Activated CD4-positive, alpha-beta memory T cell treated with anti-CD3 and anti-CD28 coated beads, Interleukin-2, amount 10 ng/mL, durations not matched to agents 7 days and 5 days (primary cell): ENCODE measurements around the gene PTPRU. TPM values are rescaled to one million over a fixed set of nuclear protein-coding genes. Genes with fewer than 3 reads are reported as not detected.

Source experiments
- CTCF ChIA-PET: fragments of 350-600 bp; sonication (Branson Sonifier 250); formaldehyde crosslinking; loops from one replicate; lab custom pipeline; 2021; ENCODE audit warnings: antibody characterized with exemption, inconsistent platforms; lab: Charles Lee
- POLR2A ChIA-PET: fragments of 350-600 bp; sonication (Branson Sonifier 250); formaldehyde crosslinking; loops from one replicate; lab custom pipeline; 2021; ENCODE audit warnings: antibody characterized with exemption; lab: Charles Lee
- DNase-seq: peaks from one replicate; pipeline ENCODE4 v3.0.0-alpha.2; 2020
- H3K27ac Mint-ChIP-seq: one replicate; pipeline ENCODE4 v1.8.0; 2021; ENCODE audit warnings: mild to moderate bottlenecking, mixed read lengths
- H3K27me3 Mint-ChIP-seq: one replicate; pipeline ENCODE4 v1.8.0; 2021; ENCODE audit warnings: mixed read lengths
- H3K36me3 Mint-ChIP-seq: one replicate; pipeline ENCODE4 v1.8.0; 2021; ENCODE audit warnings: low read depth, mixed read lengths
- H3K4me1 Mint-ChIP-seq: one replicate; pipeline ENCODE4 v1.8.0; 2021; ENCODE audit warnings: mixed read lengths
- H3K4me3 Mint-ChIP-seq: one replicate; pipeline ENCODE4 v1.8.0; 2021; ENCODE audit warnings: mild to moderate bottlenecking, mixed read lengths
- H3K9me3 Mint-ChIP-seq: one replicate; pipeline ENCODE4 v1.8.0; 2021; ENCODE audit warnings: mixed read lengths
- total RNA-seq, 2 experiments: library from RNA; stranded (reverse); gene quantifications; one replicate each; pipeline ENCODE4 v1.2.3, GENCODE V29; 2021

The PTPRU gene
- total RNA-seq, result under 1 TPM; 0.13 to 0.68 TPM

- Mint-ChIP-seq H3K27ac (peak within 1 kb of the TSS; percentile 1), H3K4me1 (peaks cover 22% of the 10 kb centered on the region), H3K9me3 (no peaks in the 10 kb centered on the region), H3K4me3 (peak within 1 kb of the TSS; percentile 44), H3K36me3 (peaks cover 4% of the 10 kb centered on the region), H3K27me3 (peaks cover 57% of the 10 kb centered on the region)
- POLR2A ChIA-PET, result no interaction called here
- CTCF ChIA-PET, result interaction anchor here (0.6 to 1.4 kb wide), 3 partner anchors 54 to 1144 kb away, joined by 3 to 7 read pairs (median 3); partner anchors contain the start of gene SRSF4
- peak; percentile 83 for DNase-seq
Measured at GRCh38 chr1:29235955-29236711, at the start of gene PTPRU. TSS of gene PTPRU (plus strand) at chr1:29236522. CDS start at chr1:29236645, 123 bp downstream.

GRCh38 chr1:29186707-29187106 is 49.6 kb upstream of the PTPRU start:
- CTCF ChIA-PET, result no interaction called here
- DNase-seq, result no peak
- Mint-ChIP-seq H3K9me3 (no peaks in the 10 kb centered on the region), H3K27ac (no peak overlapping the region), H3K27me3 (no peaks in the 10 kb centered on the region), H3K4me3 (no peak overlapping the region), H3K4me1 (peaks cover 17% of the 10 kb centered on the region), H3K36me3 (no peaks in the 10 kb centered on the region)
- POLR2A ChIA-PET, result interaction anchor here (1.0 kb wide), 1 partner anchor 11 kb away, joined by 3 read pairs; no protein-coding TSS in a partner anchor

- H3K36me3 Mint-ChIP-seq, result peaks cover 3% of the 10 kb centered on the region
- H3K4me1 Mint-ChIP-seq, result no peaks in the 10 kb centered on the region
- no peak overlapping the region for H3K4me3 Mint-ChIP-seq
- ChIA-PET POLR2A (interaction anchor here (2.2 kb wide), 1 partner anchor 9 kb away, joined by 10 read pairs; the partner anchor contains the start of gene SRSF4), CTCF (interaction anchor here (0.7 to 2.0 kb wide), 2 partner anchors 9 to 862 kb away, joined by 3 to 5 read pairs; partner anchors contain the start of gene SRSF4)
- DNase-seq, result no peak
- no peak overlapping the region for H3K27ac Mint-ChIP-seq
- H3K9me3 Mint-ChIP-seq, result no peaks in the 10 kb centered on the region
- H3K27me3 Mint-ChIP-seq, result no peaks in the 10 kb centered on the region
Measured at GRCh38 chr1:29190718-29191117, 45.6 kb upstream of the PTPRU start.

GRCh38 chr1:29193879-29194455 is 42.4 kb upstream of the PTPRU start:
- CTCF ChIA-PET, result no interaction called here
- H3K36me3 Mint-ChIP-seq, result peaks cover 5% of the 10 kb centered on the region
- DNase-seq, result no peak
- H3K9me3 Mint-ChIP-seq, result no peaks in the 10 kb centered on the region
- no peak overlapping the region for H3K4me3 Mint-ChIP-seq
- no peak overlapping the region for H3K27ac Mint-ChIP-seq
- POLR2A ChIA-PET, result interaction anchor here (1.8 to 2.9 kb wide), 2 partner anchors 10 to 13 kb away, joined by 4 to 16 read pairs; partner anchors contain the start of gene SRSF4
- no peaks in the 10 kb centered on the region for H3K27me3 Mint-ChIP-seq
- no peaks in the 10 kb centered on the region for H3K4me1 Mint-ChIP-seq

DNA sequence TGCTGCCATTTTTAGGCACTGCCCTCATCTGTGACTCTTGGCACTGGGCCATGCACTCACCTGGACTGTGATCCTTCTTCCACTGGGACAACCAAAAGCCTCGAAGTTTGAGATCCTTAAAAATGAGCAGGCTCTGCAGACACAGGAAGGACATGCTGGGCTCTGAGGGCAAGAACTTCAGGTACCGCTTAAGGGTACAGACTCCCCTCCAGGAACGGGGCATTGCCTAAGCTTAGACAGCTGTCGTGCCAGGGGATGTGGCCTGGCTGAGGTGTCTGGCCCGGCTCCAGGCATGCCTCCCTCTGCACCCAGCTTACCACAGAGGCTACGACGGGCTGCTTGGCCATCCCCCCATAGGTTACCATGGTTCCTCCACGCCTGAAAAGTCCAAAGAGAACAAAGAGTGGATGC is 40.4 kb upstream of the PTPRU start:
- Mint-ChIP-seq H3K4me3 (no peak overlapping the region), H3K4me1 (no peaks in the 10 kb centered on the region), H3K27me3 (no peaks in the 10 kb centered on the region), H3K36me3 (peaks cover 9% of the 10 kb centered on the region), H3K9me3 (no peaks in the 10 kb centered on the region), H3K27ac (no peak overlapping the region)
- ChIA-PET POLR2A (interaction anchor here (4.7 kb wide), 1 partner anchor 14 kb away, joined by 44 read pairs; the partner anchor contains the start of gene SRSF4), CTCF (interaction anchor here (1.4 to 8.5 kb wide), 2 partner anchors 14 to 315 kb away, joined by 3 to 171 read pairs; partner anchors contain the start of gene SRSF4)
- no peak for DNase-seq

DNA sequence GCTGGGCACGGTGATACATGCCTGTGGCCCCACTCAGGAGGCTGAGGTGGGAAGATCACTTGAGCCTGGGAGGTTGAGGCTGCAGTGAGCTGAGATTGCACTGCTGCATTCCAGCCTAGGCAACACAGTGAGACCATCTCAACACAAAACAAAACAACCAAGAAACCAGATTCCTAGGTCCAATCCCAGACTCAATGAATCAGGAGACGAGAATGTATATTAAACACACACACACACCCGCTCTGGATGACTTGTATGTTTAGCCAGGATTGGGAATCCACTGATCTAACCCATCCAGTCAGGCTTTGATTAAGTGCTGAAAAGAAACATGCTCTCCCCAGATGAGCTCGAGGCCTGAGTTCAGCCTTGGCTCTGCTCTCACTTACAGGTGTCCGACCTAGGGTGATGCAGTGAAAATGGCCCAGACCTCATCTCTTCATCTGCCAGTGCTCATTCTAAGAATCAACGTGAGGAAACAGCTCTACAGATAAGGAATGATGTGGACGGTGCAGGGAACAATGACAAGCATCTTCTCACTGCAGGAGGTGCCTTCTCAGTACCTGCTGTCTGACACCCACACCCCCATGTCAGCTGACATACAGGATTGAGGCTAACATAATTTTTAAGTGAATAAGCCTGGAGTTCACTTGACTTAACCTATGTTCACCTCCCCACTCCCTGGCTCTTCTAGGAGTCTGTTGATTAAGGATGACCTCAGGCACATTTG is 39.3 kb upstream of the PTPRU start:
- Mint-ChIP-seq H3K36me3 (peaks cover 11% of the 10 kb centered on the region), H3K27ac (no peak overlapping the region), H3K4me3 (no peak overlapping the region), H3K9me3 (no peaks in the 10 kb centered on the region), H3K27me3 (no peaks in the 10 kb centered on the region), H3K4me1 (no peaks in the 10 kb centered on the region)
- POLR2A ChIA-PET, result interaction anchor here (0.9 to 4.7 kb wide), 8 partner anchors 10 to 548 kb away, joined by 3 to 44 read pairs (median 4); partner anchors contain the start of genes RNU11 and SRSF4
- no peak for DNase-seq
- CTCF ChIA-PET, result interaction anchor here (0.7 to 8.5 kb wide), 15 partner anchors 9 to 316 kb away, joined by 3 to 171 read pairs (median 3); partner anchors contain the start of gene SRSF4

DNA sequence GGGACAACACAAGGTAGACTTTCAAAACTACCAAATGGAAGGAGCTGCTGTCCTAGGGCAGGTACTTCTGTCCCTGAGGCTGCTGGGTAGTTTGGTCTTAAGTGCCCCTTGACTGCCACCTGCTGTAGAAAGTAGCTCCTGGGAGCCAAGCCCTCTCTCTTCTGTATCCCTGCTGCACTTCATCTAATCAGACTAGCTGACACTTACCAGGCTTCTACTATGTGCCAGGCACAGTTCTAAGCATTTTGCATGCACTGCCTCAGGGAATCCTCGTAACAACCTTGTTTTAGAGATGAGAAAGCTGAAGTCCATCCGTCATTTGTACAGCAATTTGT is 38.8 kb upstream of the PTPRU start:
- Mint-ChIP-seq H3K36me3 (peaks cover 11% of the 10 kb centered on the region), H3K27ac (no peak overlapping the region), H3K4me3 (no peak overlapping the region), H3K27me3 (no peaks in the 10 kb centered on the region), H3K9me3 (no peaks in the 10 kb centered on the region), H3K4me1 (peaks cover 3% of the 10 kb centered on the region)
- POLR2A ChIA-PET, result interaction anchor here (0.9 to 4.7 kb wide), 8 partner anchors 10 to 549 kb away, joined by 3 to 44 read pairs (median 4); partner anchors contain the start of genes RNU11 and SRSF4
- peak; percentile 60 for DNase-seq
- CTCF ChIA-PET, result interaction anchor here (0.7 to 8.5 kb wide), 15 partner anchors 9 to 317 kb away, joined by 3 to 171 read pairs (median 3); partner anchors contain the start of gene SRSF4

GRCh38 chr1:29197993-29198392 is 38.3 kb upstream of the PTPRU start:
- Mint-ChIP-seq H3K36me3 (peaks cover 9% of the 10 kb centered on the region), H3K4me1 (peaks cover 6% of the 10 kb centered on the region), H3K27ac (no peak overlapping the region), H3K27me3 (no peaks in the 10 kb centered on the region), H3K9me3 (no peaks in the 10 kb centered on the region), H3K4me3 (no peak overlapping the region)
- ChIA-PET CTCF (interaction anchor here (0.7 to 8.5 kb wide), 14 partner anchors 8 to 317 kb away, joined by 3 to 171 read pairs (median 3); partner anchors contain the start of gene SRSF4), POLR2A (interaction anchor here (0.9 to 4.7 kb wide), 8 partner anchors 11 to 549 kb away, joined by 3 to 44 read pairs (median 4); partner anchors contain the start of genes RNU11 and SRSF4)
- DNase-seq, result no peak

DNA sequence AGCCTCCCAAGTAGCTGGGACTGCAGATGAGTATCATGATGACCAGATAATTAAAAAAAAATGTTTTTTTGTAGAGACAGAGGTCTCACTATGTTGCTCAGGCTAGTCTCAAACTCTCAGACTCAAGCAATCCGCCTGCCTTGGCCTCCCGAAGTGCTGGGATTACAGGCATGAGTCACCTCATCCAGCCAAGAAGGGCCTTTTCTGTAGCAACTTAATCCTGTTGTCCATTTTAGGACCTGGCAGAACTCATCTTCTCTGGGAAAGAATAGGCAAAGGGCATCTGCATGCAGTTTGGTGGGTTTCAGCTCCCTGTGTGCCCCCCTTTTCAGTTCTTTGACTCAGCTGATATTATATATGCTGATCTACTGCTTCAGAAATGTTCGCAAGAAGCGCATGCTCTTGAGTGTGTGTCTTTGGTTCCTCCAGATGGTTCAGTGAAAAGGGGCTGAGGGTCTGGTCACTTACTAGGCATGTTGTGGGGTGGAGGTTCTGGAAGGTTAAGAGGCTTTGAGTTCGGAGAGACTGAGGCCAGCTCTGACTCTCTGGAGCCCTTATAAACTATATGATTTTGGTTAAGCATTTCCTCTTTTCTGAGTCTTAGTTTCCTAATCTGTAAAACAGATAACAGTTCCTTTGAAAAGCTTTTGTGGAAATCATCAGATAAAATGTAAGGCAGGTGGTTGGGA is 35.3 kb upstream of the PTPRU start:
- POLR2A ChIA-PET, result interaction anchor here (1.8 to 3.6 kb wide), 2 partner anchors 19 to 316 kb away, joined by 4 to 34 read pairs; partner anchors contain the start of gene SRSF4
- H3K4me3 Mint-ChIP-seq, result no peak overlapping the region
- DNase-seq, result no peak
- no peaks in the 10 kb centered on the region for H3K27me3 Mint-ChIP-seq
- peaks cover 9% of the 10 kb centered on the region for H3K36me3 Mint-ChIP-seq
- CTCF ChIA-PET, result interaction anchor here (1.5 to 8.5 kb wide), 5 partner anchors 20 to 320 kb away, joined by 3 to 171 read pairs (median 26); partner anchors contain the start of gene SRSF4
- H3K4me1 Mint-ChIP-seq, result peaks cover 6% of the 10 kb centered on the region
- H3K27ac Mint-ChIP-seq, result no peak overlapping the region
- no peaks in the 10 kb centered on the region for H3K9me3 Mint-ChIP-seq

- H3K27ac Mint-ChIP-seq, result no peak overlapping the region
- DNase-seq, result no peak
- POLR2A ChIA-PET, result interaction anchor here (1.0 to 3.6 kb wide), 3 partner anchors 19 to 320 kb away, joined by 3 to 34 read pairs (median 4); partner anchors contain the start of gene SRSF4
Measured at GRCh38 chr1:29201595-29202051, 34.7 kb upstream of the PTPRU start.

DNA sequence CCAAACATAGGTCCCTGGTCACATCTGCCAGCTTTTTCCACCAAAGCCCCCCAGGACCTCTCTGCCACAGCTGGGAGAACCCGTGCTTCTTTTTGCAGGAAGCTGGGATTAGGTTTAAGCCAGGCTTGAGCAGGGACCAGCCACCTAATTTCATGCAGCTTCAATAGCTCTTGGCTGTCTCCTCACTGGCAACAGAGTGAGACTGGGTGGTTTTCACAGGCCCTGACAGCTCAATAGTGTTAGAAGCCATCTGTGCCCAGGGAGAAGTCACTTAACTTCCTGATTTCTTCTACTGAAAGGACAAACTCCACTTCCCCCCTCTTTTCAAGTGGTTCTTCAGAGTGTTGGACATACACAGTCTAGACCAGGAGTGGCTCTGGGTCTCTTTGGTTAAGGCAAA is 34.3 kb upstream of the PTPRU start:
- H3K27ac Mint-ChIP-seq, result no peak overlapping the region
- ChIA-PET CTCF (interaction anchor here (0.6 to 8.5 kb wide), 36 partner anchors 9 to 561 kb away, joined by 3 to 171 read pairs (median 4); partner anchors contain the start of genes EPB41, SRSF4 and TMEM200B), POLR2A (interaction anchor here (0.9 to 3.6 kb wide), 5 partner anchors 20 to 620 kb away, joined by 3 to 34 read pairs (median 3); partner anchors contain the start of genes SRSF4 and TMEM200B)
- DNase-seq, result no peak
- H3K4me3 Mint-ChIP-seq, result no peak overlapping the region
- peaks cover 9% of the 10 kb centered on the region for H3K36me3 Mint-ChIP-seq
- H3K9me3 Mint-ChIP-seq, result no peaks in the 10 kb centered on the region
- no peaks in the 10 kb centered on the region for H3K27me3 Mint-ChIP-seq
- H3K4me1 Mint-ChIP-seq, result peaks cover 6% of the 10 kb centered on the region

More at GRCh38 chr1:29201595-29202051, 34.7 kb upstream of the PTPRU start:
- Mint-ChIP-seq H3K4me1 (peaks cover 6% of the 10 kb centered on the region), H3K4me3 (no peak overlapping the region), H3K27me3 (no peaks in the 10 kb centered on the region), H3K9me3 (no peaks in the 10 kb centered on the region), H3K36me3 (peaks cover 9% of the 10 kb centered on the region)
- CTCF ChIA-PET, result interaction anchor here (1.0 to 8.5 kb wide), 14 partner anchors 13 to 417 kb away, joined by 3 to 171 read pairs (median 8); partner anchors contain the start of genes SRSF4 and TMEM200B
